A549 (cell line): ENCODE results near the gene REN. TPM values are rescaled to one million over a fixed set of nuclear protein-coding genes. Genes with fewer than 3 reads are reported as not detected.

Source experiments
- ATAC-seq, 2 experiments: fragments of 200-7000 bp in 1 of 2; fragments of >200 bp in 1 of 2; cut with Nextera tagmentation in 1 of 2; cut with Tn5 transposase in 1 of 2; 3 replicates each; pipeline versions ENCODE4 v1.8.0 to v1.9.1; 2018 to 2020; ENCODE audit warnings: mild to moderate bottlenecking in 1 of 2, moderate library complexity in 1 of 2
- CTCF ChIA-PET: fragments of 300-600 bp; sonication (Branson Sonifier 250); formaldehyde crosslinking; extraction: SDS; loops from one replicate; lab custom pipeline; 2021; ENCODE audit warnings: antibody characterized with exemption, inconsistent platforms; lab: Yijun Ruan, JAX
- POLR2A ChIA-PET: fragments of 350-600 bp; formaldehyde crosslinking; extraction: SDS; loops from one replicate; lab custom pipeline; 2021; ENCODE audit warnings: antibody characterized with exemption, inconsistent platforms; lab: Yijun Ruan, JAX
- DNase-seq, 2 experiments: peaks; one replicate each; pipeline versions ENCODE4 v3.0.0 to v3.0.0-alpha.2; 2011 to 2016; ENCODE audit warnings: low read depth in 1 of 2, low spot score in 1 of 2
- FAIRE-seq: peaks from 2 replicates; lab custom pipeline; 2011; peaks lifted over from hg19 to GRCh38; lab: Jason Lieb, UNC
- H3K27ac ChIP-seq, 2 experiments: fragments of >200 bp; sonication (Bioruptor Twin); formaldehyde crosslinking; 3 replicates each; pipeline ENCODE4 v1.5.1; 2016 to 2017
- H3K4me1 ChIP-seq: fragments of >200 bp; sonication (Bioruptor Twin); formaldehyde crosslinking; 3 replicates; pipeline ENCODE4 v1.6.1; 2016
- H3K4me2 ChIP-seq: fragments of >200 bp; sonication (Bioruptor Twin); formaldehyde crosslinking; 3 replicates; pipeline ENCODE4 v1.6.1; 2016
- H3K4me3 ChIP-seq: fragments of >200 bp; sonication (Bioruptor Twin); formaldehyde crosslinking; 3 replicates; pipeline ENCODE4 v1.5.1; 2016
- H3K9me3 ChIP-seq: fragments of >200 bp; sonication (Bioruptor Twin); formaldehyde crosslinking; 3 replicates; pipeline ENCODE4 v1.6.1; 2016
- CBX2 ChIP-seq: fragments of 200-600 bp; sonication (generic); IDR thresholded peaks from 2 replicates; pipeline ENCODE4 v1.6.1; 2016; ENCODE audit warnings: low read depth, mild to moderate bottlenecking, borderline replicate concordance
- EHMT2 ChIP-seq: fragments of 200-600 bp; sonication (generic); IDR thresholded peaks from 2 replicates; pipeline ENCODE4 v1.6.1; 2016; ENCODE audit warnings: antibody characterized with exemption, low read depth, mild to moderate bottlenecking, moderate library complexity
- HDAC2 ChIP-seq: fragments of 200-600 bp; sonication (generic); IDR thresholded peaks from 2 replicates; pipeline ENCODE4 v1.6.1; 2016
- KDM1A ChIP-seq: fragments of 200-600 bp; sonication (generic); IDR thresholded peaks from 2 replicates; pipeline ENCODE4 v1.6.1; 2016; ENCODE audit warnings: low read depth, mild to moderate bottlenecking
- MYC ChIP-seq: IDR thresholded peaks from 2 replicates; pipeline ENCODE4 v1.6.1; 2012; ENCODE audit warnings: mild to moderate bottlenecking, inconsistent platforms, low read length, improper control_type of control experiment, borderline replicate concordance
- NPAS2 ChIP-seq: fragments of 250-450 bp; sonication (Bioruptor Pico); IDR thresholded peaks from 2 replicates; pipeline ENCODE4 v1.8.0; 2022; ENCODE audit warnings: mild to moderate bottlenecking, moderate library complexity, borderline replicate concordance
- NR3C1 ChIP-seq: fragments of >200 bp; sonication (Bioruptor Twin); formaldehyde crosslinking; IDR thresholded peaks from 3 replicates; pipeline ENCODE4 v1.6.1; 2017
- POLR2AphosphoS2 ChIP-seq: conservative IDR thresholded peaks from 2 replicates; pipeline ENCODE4 v1.6.1; 2012; ENCODE audit warnings: low read length, improper control_type of control experiment, inconsistent platforms
- WGBS: methylation state at CpG from one replicate; pipeline ENCODE4 v1.1.6; 2017; ENCODE audit errors: missing lambda C conversion rate; 5-methylcytosine and 5-hydroxymethylcytosine counted together
- polyA plus RNA-seq, 4 experiments: library from polyadenylated mRNA; depleted of rRNA in 3 of 4; stranded (reverse); fragments of >200 nt; fragmentation: RNase III in 1 of 4; extraction: RNeasy Plus Mini Kit Qiagen cat#74134 plus additional on column Dnase treatment in 1 of 4; gene quantifications; 2 replicates in 3 of 4; 3 replicates in 1 of 4; pipeline ENCODE4 v1.2.3, GENCODE V29; 2011 to 2017
- TF ChIP-seq, protein P1 (sequence below): IDR thresholded peaks from 2 replicates; pipeline ENCODE4 v1.6.1; 2012
- TF ChIP-seq, protein P2 (sequence below): fragments of 200-600 bp; sonication (generic); IDR thresholded peaks from 2 replicates; pipeline ENCODE4 v1.6.1; 2016; ENCODE audit warnings: antibody characterized with exemption, mild to moderate bottlenecking, moderate library complexity
- TF ChIP-seq, protein P3 (sequence below): IDR thresholded peaks from 2 replicates; pipeline ENCODE4 v1.6.1; 2012
- TF ChIP-seq, protein P4 (sequence below): fragments of 450-650 bp; IDR thresholded peaks from 2 replicates; pipeline ENCODE4 v1.6.1; 2014; ENCODE audit warnings: antibody characterized with exemption
- TF ChIP-seq, protein P5 (sequence below): fragments of 250-450 bp; sonication (Bioruptor Pico); IDR thresholded peaks from 2 replicates; pipeline ENCODE4 v1.5.0; 2021; ENCODE audit warnings: mild to moderate bottlenecking, moderate library complexity, borderline replicate concordance
- TF ChIP-seq, protein P6 (sequence below): fragments of >200 bp; sonication (Bioruptor Twin); formaldehyde crosslinking; IDR thresholded peaks from 3 replicates; pipeline ENCODE4 v1.6.1; 2016

Gene REN
- polyA plus RNA-seq, 2 of the 4 experiments (the other 2 are of a cell fraction): not detected

DNA sequence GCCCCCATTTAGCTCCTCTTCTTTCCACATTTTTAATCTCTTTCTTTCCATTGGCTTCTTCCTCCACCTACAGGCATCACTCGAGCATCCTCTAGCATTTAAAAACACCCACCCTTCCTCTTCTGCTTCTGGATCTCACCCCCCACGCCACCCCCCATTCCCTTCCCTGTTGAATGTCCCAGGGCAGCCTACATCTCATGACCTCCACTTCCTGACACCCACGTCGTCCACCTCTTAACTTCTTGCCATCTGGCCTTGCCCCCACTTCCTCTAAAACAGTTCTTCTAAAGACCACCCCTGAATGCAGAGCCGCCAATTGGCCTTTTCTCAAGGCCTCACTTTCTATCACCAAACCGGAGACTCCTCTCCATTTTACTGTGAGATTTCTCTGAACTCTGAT, 8.2 kb downstream of the REN start:
- no peaks in the 10 kb centered on the region for H3K4me1 ChIP-seq
- no peak for TF ChIP-seq POLR2AphosphoS2
- TF ChIP-seq NPAS2 (CRISPR knock-in tag): no peak
- TF ChIP-seq HDAC2: no peak
- TF ChIP-seq KDM1A: no peak
- TF ChIP-seq, protein P1, sequence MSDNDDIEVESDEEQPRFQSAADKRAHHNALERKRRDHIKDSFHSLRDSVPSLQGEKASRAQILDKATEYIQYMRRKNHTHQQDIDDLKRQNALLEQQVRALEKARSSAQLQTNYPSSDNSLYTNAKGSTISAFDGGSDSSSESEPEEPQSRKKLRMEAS: no peak
- no peak for TF ChIP-seq CBX2
- TF ChIP-seq, protein P2, sequence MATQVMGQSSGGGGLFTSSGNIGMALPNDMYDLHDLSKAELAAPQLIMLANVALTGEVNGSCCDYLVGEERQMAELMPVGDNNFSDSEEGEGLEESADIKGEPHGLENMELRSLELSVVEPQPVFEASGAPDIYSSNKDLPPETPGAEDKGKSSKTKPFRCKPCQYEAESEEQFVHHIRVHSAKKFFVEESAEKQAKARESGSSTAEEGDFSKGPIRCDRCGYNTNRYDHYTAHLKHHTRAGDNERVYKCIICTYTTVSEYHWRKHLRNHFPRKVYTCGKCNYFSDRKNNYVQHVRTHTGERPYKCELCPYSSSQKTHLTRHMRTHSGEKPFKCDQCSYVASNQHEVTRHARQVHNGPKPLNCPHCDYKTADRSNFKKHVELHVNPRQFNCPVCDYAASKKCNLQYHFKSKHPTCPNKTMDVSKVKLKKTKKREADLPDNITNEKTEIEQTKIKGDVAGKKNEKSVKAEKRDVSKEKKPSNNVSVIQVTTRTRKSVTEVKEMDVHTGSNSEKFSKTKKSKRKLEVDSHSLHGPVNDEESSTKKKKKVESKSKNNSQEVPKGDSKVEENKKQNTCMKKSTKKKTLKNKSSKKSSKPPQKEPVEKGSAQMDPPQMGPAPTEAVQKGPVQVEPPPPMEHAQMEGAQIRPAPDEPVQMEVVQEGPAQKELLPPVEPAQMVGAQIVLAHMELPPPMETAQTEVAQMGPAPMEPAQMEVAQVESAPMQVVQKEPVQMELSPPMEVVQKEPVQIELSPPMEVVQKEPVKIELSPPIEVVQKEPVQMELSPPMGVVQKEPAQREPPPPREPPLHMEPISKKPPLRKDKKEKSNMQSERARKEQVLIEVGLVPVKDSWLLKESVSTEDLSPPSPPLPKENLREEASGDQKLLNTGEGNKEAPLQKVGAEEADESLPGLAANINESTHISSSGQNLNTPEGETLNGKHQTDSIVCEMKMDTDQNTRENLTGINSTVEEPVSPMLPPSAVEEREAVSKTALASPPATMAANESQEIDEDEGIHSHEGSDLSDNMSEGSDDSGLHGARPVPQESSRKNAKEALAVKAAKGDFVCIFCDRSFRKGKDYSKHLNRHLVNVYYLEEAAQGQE: no peak
- TF ChIP-seq MYC: no peak
- TF ChIP-seq NR3C1: no peak
- TF ChIP-seq, protein P3, sequence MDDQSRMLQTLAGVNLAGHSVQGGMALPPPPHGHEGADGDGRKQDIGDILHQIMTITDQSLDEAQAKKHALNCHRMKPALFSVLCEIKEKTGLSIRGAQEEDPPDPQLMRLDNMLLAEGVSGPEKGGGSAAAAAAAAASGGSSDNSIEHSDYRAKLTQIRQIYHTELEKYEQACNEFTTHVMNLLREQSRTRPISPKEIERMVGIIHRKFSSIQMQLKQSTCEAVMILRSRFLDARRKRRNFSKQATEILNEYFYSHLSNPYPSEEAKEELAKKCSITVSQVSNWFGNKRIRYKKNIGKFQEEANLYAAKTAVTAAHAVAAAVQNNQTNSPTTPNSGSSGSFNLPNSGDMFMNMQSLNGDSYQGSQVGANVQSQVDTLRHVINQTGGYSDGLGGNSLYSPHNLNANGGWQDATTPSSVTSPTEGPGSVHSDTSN: no peak
- no peak overlapping the region for H3K4me3 ChIP-seq
- H3K4me2 ChIP-seq: no peak overlapping the region
- no peak for FAIRE-seq
- ChIA-PET CTCF (interaction anchor here (0.9 to 11.9 kb wide), 9 partner anchors 10 to 345 kb away, joined by 3 to 219 read pairs (median 5); partner anchors contain the start of gene PLEKHA6), POLR2A (no interaction called here)
- no peaks in the 10 kb centered on the region for H3K9me3 ChIP-seq
- 58% methylated on average over 5 of the region's 6 CpGs for WGBS
- no peak overlapping the region for H3K27ac ChIP-seq
- no peak for ATAC-seq
- DNase-seq: no peak

DNA sequence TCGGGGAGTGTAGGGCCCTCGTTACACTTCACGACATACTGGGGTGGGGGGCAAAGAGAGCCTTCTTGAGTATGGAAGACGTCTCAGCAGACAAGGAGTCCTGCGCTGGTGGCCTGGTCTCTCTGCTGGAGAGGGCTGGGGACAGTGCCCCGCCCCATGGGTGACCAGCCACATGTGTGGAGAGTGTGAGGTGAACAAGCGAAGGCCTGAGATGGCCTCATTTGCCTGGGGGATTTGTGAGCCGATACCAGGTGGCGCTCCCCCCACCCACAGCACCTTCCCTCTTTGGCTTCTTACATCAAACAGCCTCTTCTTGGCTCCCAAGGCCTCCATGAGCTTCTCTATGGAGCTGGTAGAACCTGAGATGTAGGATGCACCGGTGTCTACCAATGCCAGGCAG, 10.3 kb downstream of the REN start:
- CTCF ChIA-PET: interaction anchor here (0.6 to 3.2 kb wide), 3 partner anchors 51 to 243 kb away, joined by 3 to 16 read pairs (median 3); no protein-coding TSS in a partner anchor

DNA sequence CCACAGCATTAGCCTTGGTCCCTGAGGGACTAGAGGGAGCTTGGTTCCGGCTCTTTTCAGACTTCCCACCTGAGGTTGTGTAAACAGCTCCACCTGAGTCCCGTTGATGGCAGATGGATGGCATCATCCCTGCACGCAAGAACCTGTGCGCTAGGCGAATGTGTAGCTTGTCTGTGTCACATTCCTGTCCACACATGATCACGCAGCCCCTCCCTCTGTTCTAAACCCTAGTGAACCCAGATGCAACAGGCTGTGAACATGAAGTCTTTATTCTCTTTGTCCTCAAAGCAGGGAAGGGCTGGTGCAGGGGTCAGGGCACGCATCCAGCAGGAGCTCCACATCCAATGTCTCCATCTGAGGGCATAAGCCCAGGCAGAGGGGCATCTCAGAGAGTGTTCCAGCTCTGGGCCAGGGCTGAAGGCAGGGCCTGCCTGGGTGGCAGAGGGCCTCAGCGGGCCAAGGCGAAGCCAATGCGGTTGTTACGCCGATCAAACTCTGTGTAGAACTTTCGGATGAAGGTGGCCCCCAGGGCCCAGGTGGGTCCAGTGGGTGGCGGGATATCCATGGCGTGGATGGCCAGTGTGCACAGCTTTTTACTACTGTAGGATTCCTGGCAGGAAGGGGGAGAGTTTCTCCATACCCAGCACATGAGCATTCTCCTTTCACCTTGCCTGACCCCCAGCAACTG, 11.4 kb downstream of the REN start:
- Histone ChIP-seq H3K4me2 (no peak overlapping the region), H3K4me1 (peaks cover 16% of the 10 kb centered on the region), H3K4me3 (no peak overlapping the region), H3K27ac (no peak overlapping the region), H3K9me3 (no peaks in the 10 kb centered on the region)
- TF ChIP-seq, protein P4, sequence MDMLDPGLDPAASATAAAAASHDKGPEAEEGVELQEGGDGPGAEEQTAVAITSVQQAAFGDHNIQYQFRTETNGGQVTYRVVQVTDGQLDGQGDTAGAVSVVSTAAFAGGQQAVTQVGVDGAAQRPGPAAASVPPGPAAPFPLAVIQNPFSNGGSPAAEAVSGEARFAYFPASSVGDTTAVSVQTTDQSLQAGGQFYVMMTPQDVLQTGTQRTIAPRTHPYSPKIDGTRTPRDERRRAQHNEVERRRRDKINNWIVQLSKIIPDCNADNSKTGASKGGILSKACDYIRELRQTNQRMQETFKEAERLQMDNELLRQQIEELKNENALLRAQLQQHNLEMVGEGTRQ: no peak
- TF ChIP-seq POLR2AphosphoS2 (no peak), EHMT2 (no peak)
- TF ChIP-seq, protein P5, sequence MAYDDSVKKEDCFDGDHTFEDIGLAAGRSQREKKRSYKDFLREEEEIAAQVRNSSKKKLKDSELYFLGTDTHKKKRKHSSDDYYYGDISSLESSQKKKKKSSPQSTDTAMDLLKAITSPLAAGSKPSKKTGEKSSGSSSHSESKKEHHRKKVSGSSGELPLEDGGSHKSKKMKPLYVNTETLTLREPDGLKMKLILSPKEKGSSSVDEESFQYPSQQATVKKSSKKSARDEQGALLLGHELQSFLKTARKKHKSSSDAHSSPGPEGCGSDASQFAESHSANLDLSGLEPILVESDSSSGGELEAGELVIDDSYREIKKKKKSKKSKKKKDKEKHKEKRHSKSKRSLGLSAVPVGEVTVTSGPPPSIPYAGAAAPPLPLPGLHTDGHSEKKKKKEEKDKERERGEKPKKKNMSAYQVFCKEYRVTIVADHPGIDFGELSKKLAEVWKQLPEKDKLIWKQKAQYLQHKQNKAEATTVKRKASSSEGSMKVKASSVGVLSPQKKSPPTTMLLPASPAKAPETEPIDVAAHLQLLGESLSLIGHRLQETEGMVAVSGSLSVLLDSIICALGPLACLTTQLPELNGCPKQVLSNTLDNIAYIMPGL (CRISPR knock-in tag): no peak
- DNase-seq: no peak
- ATAC-seq: no peak
- WGBS: 83% methylated on average over 15 of the region's 15 CpGs
- FAIRE-seq: no peak
- ChIA-PET POLR2A (no interaction called here), CTCF (interaction anchor here (0.7 to 6.2 kb wide), 8 partner anchors 9 to 210 kb away, joined by 3 to 62 read pairs (median 4); partner anchors contain the start of gene GOLT1A)

More for the DNA sequence above, 10.3 kb downstream of the REN start:
- Histone ChIP-seq H3K4me2 (no peak overlapping the region), H3K27ac (no peak overlapping the region), H3K4me1 (peaks cover 12% of the 10 kb centered on the region; the same call in 2 of the 3 replicates), H3K9me3 (no peaks in the 10 kb centered on the region), H3K4me3 (no peak overlapping the region)
- WGBS: 55% methylated on average over 10 of the region's 10 CpGs
- TF ChIP-seq, protein P6, sequence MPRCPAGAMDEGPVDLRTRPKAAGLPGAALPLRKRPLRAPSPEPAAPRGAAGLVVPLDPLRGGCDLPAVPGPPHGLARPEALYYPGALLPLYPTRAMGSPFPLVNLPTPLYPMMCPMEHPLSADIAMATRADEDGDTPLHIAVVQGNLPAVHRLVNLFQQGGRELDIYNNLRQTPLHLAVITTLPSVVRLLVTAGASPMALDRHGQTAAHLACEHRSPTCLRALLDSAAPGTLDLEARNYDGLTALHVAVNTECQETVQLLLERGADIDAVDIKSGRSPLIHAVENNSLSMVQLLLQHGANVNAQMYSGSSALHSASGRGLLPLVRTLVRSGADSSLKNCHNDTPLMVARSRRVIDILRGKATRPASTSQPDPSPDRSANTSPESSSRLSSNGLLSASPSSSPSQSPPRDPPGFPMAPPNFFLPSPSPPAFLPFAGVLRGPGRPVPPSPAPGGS: no peak
- DNase-seq (no peak), FAIRE-seq (no peak), ATAC-seq (no peak)
- POLR2A ChIA-PET: no interaction called here
